NCI-H524 treated with DMSO at 0.1 percent for 48 hours (cell line): ENCODE data around the gene SEC16B.
A peak's percentile ranks its signal among the peaks of the same experiment; 100 is the strongest.
"Not testable (repeated sequence)": the region's sequence is repeated elsewhere in the genome, so short reads cannot be mapped to it uniquely, and the experiment has no call there.

ENCODE experiments used
- DNase-seq: peaks from one replicate; lab custom pipeline; 2025; lab: John Stamatoyannopoulos, UW

The SEC16B gene

GRCh38 chr1:177969825-177970371 lies at the start of gene SEC16B:
Gene SEC16B (minus strand): TSS chr1:177970058. CDS start chr1:177967981, 2,077 bp downstream.
- no peak for DNase-seq

- DNase-seq = no peak
Observed at GRCh38 chr1:178019622-178020021, 49.8 kb upstream of the SEC16B start.

- DNase-seq = no peak
Observed at GRCh38 chr1:178019208-178019607, 49.4 kb upstream of the SEC16B start.

GRCh38 chr1:178017517-178017916 lies 47.7 kb upstream of the SEC16B start:
- DNase-seq = no peak

- no peak for DNase-seq
Observed at GRCh38 chr1:178011864-178012503, 42.1 kb upstream of the SEC16B start.

- DNase-seq = no peak
Observed at GRCh38 chr1:178011465-178011828, 41.6 kb upstream of the SEC16B start.

GRCh38 chr1:178010674-178011464 lies 41.0 kb upstream of the SEC16B start:
- no peak for DNase-seq

- no peak for DNase-seq
Observed at GRCh38 chr1:178006043-178006442, 36.2 kb upstream of the SEC16B start.

- no peak for DNase-seq
Observed at GRCh38 chr1:178005450-178005849, 35.6 kb upstream of the SEC16B start.

GRCh38 chr1:178004926-178005391 lies 35.1 kb upstream of the SEC16B start:
- DNase-seq = no peak

- no peak for DNase-seq
Observed at GRCh38 chr1:177998696-177999631, 29.1 kb upstream of the SEC16B start.

GRCh38 chr1:177996957-177997356 lies 27.1 kb upstream of the SEC16B start:
- DNase-seq = no peak

- DNase-seq = no peak
Observed at GRCh38 chr1:177995369-177995768, 25.5 kb upstream of the SEC16B start.

- not testable (repeated sequence) for DNase-seq
Observed at GRCh38 chr1:177986281-177986680, 16.4 kb upstream of the SEC16B start.

GRCh38 chr1:177984761-177985160 lies 14.9 kb upstream of the SEC16B start:
- DNase-seq = no peak

GRCh38 chr1:177984136-177984525 lies 14.3 kb upstream of the SEC16B start:
- peak; percentile 32 for DNase-seq

GRCh38 chr1:177983482-177984135 lies 13.8 kb upstream of the SEC16B start:
- no peak for DNase-seq

GRCh38 chr1:177983077-177983476 lies 13.2 kb upstream of the SEC16B start:
- peak; percentile 30 for DNase-seq

GRCh38 chr1:177981200-177981599 lies 11.3 kb upstream of the SEC16B start:
- DNase-seq = no peak

GRCh38 chr1:177979272-177979671 lies 9.4 kb upstream of the SEC16B start:
- no peak for DNase-seq

- DNase-seq = no peak
Observed at GRCh38 chr1:177978530-177978929, 8.7 kb upstream of the SEC16B start.

- no peak for DNase-seq
Observed at GRCh38 chr1:177977141-177977540, 7.3 kb upstream of the SEC16B start.
